HL-60 (cell line): Measurements from ENCODE around the gene XIRP2.

Experiments used
- POLR2AphosphoS5 ChIP-seq: IDR thresholded peaks from 2 replicates; pipeline ENCODE4 v1.6.1; 2012; ENCODE audit warnings: low read depth
- REST ChIP-seq: IDR thresholded peaks from 2 replicates; pipeline ENCODE4 v1.6.1; 2012; ENCODE audit warnings: low read depth; ENCODE audit not compliant: insufficient replicate concordance
- SPI1 ChIP-seq: IDR thresholded peaks from 2 replicates; pipeline ENCODE4 v1.6.1; 2012; ENCODE audit warnings: low read depth, mild to moderate bottlenecking, borderline replicate concordance
- TF ChIP-seq, protein P1 (sequence below): IDR thresholded peaks from one replicate; pipeline ENCODE4 v1.5.1; 2011; ENCODE audit warnings: low read length, control low read depth, inconsistent platforms; ENCODE audit not compliant: insufficient read depth

GRCh38 chr2:167147271-167147941, 259.1 kb downstream of the XIRP2 start:
- TF ChIP-seq, protein P1, sequence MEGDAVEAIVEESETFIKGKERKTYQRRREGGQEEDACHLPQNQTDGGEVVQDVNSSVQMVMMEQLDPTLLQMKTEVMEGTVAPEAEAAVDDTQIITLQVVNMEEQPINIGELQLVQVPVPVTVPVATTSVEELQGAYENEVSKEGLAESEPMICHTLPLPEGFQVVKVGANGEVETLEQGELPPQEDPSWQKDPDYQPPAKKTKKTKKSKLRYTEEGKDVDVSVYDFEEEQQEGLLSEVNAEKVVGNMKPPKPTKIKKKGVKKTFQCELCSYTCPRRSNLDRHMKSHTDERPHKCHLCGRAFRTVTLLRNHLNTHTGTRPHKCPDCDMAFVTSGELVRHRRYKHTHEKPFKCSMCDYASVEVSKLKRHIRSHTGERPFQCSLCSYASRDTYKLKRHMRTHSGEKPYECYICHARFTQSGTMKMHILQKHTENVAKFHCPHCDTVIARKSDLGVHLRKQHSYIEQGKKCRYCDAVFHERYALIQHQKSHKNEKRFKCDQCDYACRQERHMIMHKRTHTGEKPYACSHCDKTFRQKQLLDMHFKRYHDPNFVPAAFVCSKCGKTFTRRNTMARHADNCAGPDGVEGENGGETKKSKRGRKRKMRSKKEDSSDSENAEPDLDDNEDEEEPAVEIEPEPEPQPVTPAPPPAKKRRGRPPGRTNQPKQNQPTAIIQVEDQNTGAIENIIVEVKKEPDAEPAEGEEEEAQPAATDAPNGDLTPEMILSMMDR, result no peak
- TF ChIP-seq POLR2AphosphoS5, result no peak
- TF ChIP-seq REST, result no peak
- no peak for TF ChIP-seq SPI1
